CD4-positive, alpha-beta T cell treated with Interleukin-17A for 1 hour (primary cell): ENCODE measurements around the gene SH3TC1.

Source experiments
- DNase-seq: peaks from one replicate; pipeline ENCODE4 v3.0.0-alpha.2; 2020

SH3TC1 gene

GRCh38 chr4:8267077-8267476, 68.0 kb downstream of the SH3TC1 start:
- DNase-seq = peak; percentile 4

GRCh38 chr4:8268211-8268610, 69.1 kb downstream of the SH3TC1 start:
- no peak for DNase-seq

- DNase-seq = no peak
These were observed 69.9 kb downstream of the SH3TC1 start for GRCh38 chr4:8268901-8269534.

GRCh38 chr4:8269535-8270417, 70.7 kb downstream of the SH3TC1 start, which contains the start of gene HTRA3:
HTRA3 (plus strand) TSS chr4:8269754; CDS start chr4:8269969, 215 bp downstream.
- DNase-seq = no peak

- DNase-seq = no peak
These were observed 71.3 kb downstream of the SH3TC1 start for GRCh38 chr4:8270418-8270771.

- DNase-seq = no peak
These were observed 72.1 kb downstream of the SH3TC1 start for GRCh38 chr4:8270912-8271815.

- DNase-seq = no peak
These were observed 72.7 kb downstream of the SH3TC1 start for GRCh38 chr4:8271821-8272220.

GRCh38 chr4:8272472-8273428, 73.7 kb downstream of the SH3TC1 start:
- DNase-seq = no peak

- DNase-seq = no peak
These were observed 74.4 kb downstream of the SH3TC1 start for GRCh38 chr4:8273450-8273849.

- DNase-seq = no peak
These were observed 75.1 kb downstream of the SH3TC1 start for GRCh38 chr4:8274066-8274652.

GRCh38 chr4:8274765-8275547, 75.9 kb downstream of the SH3TC1 start:
- DNase-seq = no peak

GRCh38 chr4:8275548-8275910, 76.4 kb downstream of the SH3TC1 start:
- DNase-seq = no peak

GRCh38 chr4:8276358-8277240, 77.5 kb downstream of the SH3TC1 start:
- DNase-seq = no peak

GRCh38 chr4:8277356-8278008, 78.4 kb downstream of the SH3TC1 start:
- DNase-seq = no peak

- DNase-seq = no peak
These were observed 78.9 kb downstream of the SH3TC1 start for GRCh38 chr4:8278009-8278395.

GRCh38 chr4:8278421-8279287, 79.6 kb downstream of the SH3TC1 start:
- no peak for DNase-seq

- no peak for DNase-seq
These were observed 80.4 kb downstream of the SH3TC1 start for GRCh38 chr4:8279321-8280157.
